Panc1 (cell line): ENCODE data around the gene NPAS3. TPM values are rescaled to one million over a fixed set of nuclear protein-coding genes. Genes with fewer than 3 reads are reported as not detected.

ENCODE experiments used
- ATAC-seq: fragments of 200-7000 bp; cut with Tn5 transposase; 2 replicates; pipeline ENCODE4 v1.9.1; 2020; ENCODE audit warnings: mild to moderate bottlenecking, moderate library complexity
- BruUV-seq: library from RNA; stranded (reverse); fragments of 400-500 nt; replicated peaks from 2 replicates; lab custom pipeline; 2021; lab: Mats Ljungman, UMichigan
- CTCF ChIA-PET: fragments of 300-600 bp; sonication (Branson Sonifier 250); formaldehyde crosslinking; loops from one replicate; lab custom pipeline; 2022; ENCODE audit warnings: antibody characterized with exemption; lab: Charles Lee
- POLR2A ChIA-PET: fragments of 300-600 bp; sonication (Branson Sonifier 250); formaldehyde crosslinking; loops from one replicate; lab custom pipeline; 2022; ENCODE audit warnings: antibody characterized with exemption; lab: Charles Lee
- DNase-seq: peaks from one replicate; pipeline ENCODE4 v3.0.0-alpha.2; 2010; ENCODE audit warnings: low read depth, low spot score
- H3K27ac ChIP-seq: 2 replicates; pipeline ENCODE4 v1.5.1; 2011; ENCODE audit warnings: mild to moderate bottlenecking, low read length, inconsistent platforms
- H3K27me3 ChIP-seq: fragments of 200-500 bp; sonication (Bioruptor generic); 2 replicates; pipeline ENCODE4 v1.6.0; 2014; ENCODE audit warnings: low read length, inconsistent platforms; ENCODE audit not compliant: control insufficient read depth, insufficient read depth
- H3K36me3 ChIP-seq: fragments of 200-500 bp; sonication (Bioruptor generic); 2 replicates; pipeline ENCODE4 v1.5.1; 2014; ENCODE audit warnings: inconsistent platforms, mild to moderate bottlenecking, low read length, moderate library complexity; ENCODE audit not compliant: control insufficient read depth, insufficient read depth
- H3K4me1 ChIP-seq: 2 replicates; pipeline ENCODE4 v1.5.1; 2011; ENCODE audit warnings: inconsistent platforms, mild to moderate bottlenecking, low read length, moderate library complexity; ENCODE audit not compliant: control insufficient read depth, insufficient read depth
- H3K4me3 ChIP-seq, 2 experiments: 2 replicates each; pipeline ENCODE4 v1.5.1; 2011 to 2012; ENCODE audit warnings: low read depth in 2 of 2, low read length in 2 of 2, mild to moderate bottlenecking in 2 of 2, inconsistent platforms in 1 of 2, moderate library complexity in 1 of 2
- H3K9me3 ChIP-seq: fragments of 200-500 bp; sonication (Bioruptor generic); 2 replicates; pipeline ENCODE4 v1.5.1; 2014; ENCODE audit warnings: low read depth, mild to moderate bottlenecking, inconsistent platforms, low read length, moderate library complexity; ENCODE audit not compliant: control insufficient read depth, insufficient read depth
- POLR2AphosphoS5 ChIP-seq: IDR thresholded peaks from 2 replicates; pipeline ENCODE4 v1.6.1; 2012; ENCODE audit warnings: mild to moderate bottlenecking, low read depth, low read length, moderate library complexity
- SIN3A ChIP-seq: IDR thresholded peaks from 2 replicates; pipeline ENCODE4 v1.6.1; 2012; ENCODE audit warnings: low read depth, mild to moderate bottlenecking, low read length, moderate library complexity, borderline replicate concordance; ENCODE audit not compliant: insufficient read depth
- TCF7L2 ChIP-seq: IDR thresholded peaks from 2 replicates; pipeline ENCODE4 v1.6.1; 2011; ENCODE audit warnings: mild to moderate bottlenecking, low read depth, low read length, inconsistent platforms
- in situ Hi-C: cut with HindIII; loops from 2 replicates; pipeline ENCODE4 v1.10.0; 2016; ENCODE audit warnings: low sequenced_read_pairs, low pct_unique_long_range_greater_than_20kb
- intact Hi-C: fragments of 100-400 bp; cut with micrococcal nuclease; formaldehyde crosslinking; loops from one replicate; pipeline ENCODE4 v1.10.0; 2022; ENCODE audit not compliant: unreplicated experiment
- total RNA-seq: library from RNA; stranded (reverse); gene quantifications from one replicate; pipeline ENCODE4 v1.2.1, GENCODE V29; 2021; ENCODE audit not compliant: unreplicated experiment
- TF ChIP-seq, protein P1 (sequence below), 2 experiments: IDR thresholded peaks; 2 replicates each; pipeline ENCODE4 v1.6.1; 2011 to 2012; ENCODE audit warnings: low read depth in 2 of 2, control low read depth in 1 of 2, low read length in 1 of 2, mild to moderate bottlenecking in 1 of 2, moderate library complexity in 1 of 2; ENCODE audit not compliant: insufficient read depth in 1 of 2
- TF ChIP-seq, protein P2 (sequence below): fragments of 450-650 bp; IDR thresholded peaks from 2 replicates; pipeline ENCODE4 v1.5.1; 2017; ENCODE audit warnings: mild to moderate bottlenecking

NPAS3 gene
- total RNA-seq, 1 experiment from 2014 or later, result 0.23 TPM

DNA sequence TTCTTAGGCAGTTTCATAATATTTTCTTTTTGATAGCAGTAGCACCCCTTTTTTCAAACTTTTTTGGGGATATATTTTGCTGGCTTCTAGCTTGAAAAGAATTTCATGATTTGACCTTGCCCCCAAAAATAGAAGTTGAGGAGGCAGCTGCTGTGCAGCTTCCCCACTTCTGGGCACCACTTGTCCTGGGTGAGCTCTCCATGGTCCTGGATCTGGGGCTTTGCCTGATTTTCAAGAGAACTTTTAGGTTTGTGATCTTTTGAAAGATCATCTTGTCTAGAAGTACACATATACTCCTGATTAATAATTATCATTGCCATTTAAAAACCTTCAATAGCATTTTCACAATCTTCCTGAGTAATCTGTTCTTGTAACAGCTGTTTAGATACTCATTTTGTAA lies 271.6 kb downstream of the NPAS3 start:
- H3K27me3 ChIP-seq, result no peaks in the 10 kb centered on the region
- ATAC-seq (no peak), DNase-seq (no peak)
- ChIA-PET CTCF (no interaction called here), POLR2A (no interaction called here)
- H3K27ac ChIP-seq, result no peak overlapping the region
- intact Hi-C loops (no loop called here), in situ Hi-C loops (no loop called here)
- H3K4me1 ChIP-seq, result no peaks in the 10 kb centered on the region
- BruUV-seq, result no TSS peak
- TF ChIP-seq TCF7L2 (no peak), POLR2AphosphoS5 (no peak)
- TF ChIP-seq, protein P1, sequence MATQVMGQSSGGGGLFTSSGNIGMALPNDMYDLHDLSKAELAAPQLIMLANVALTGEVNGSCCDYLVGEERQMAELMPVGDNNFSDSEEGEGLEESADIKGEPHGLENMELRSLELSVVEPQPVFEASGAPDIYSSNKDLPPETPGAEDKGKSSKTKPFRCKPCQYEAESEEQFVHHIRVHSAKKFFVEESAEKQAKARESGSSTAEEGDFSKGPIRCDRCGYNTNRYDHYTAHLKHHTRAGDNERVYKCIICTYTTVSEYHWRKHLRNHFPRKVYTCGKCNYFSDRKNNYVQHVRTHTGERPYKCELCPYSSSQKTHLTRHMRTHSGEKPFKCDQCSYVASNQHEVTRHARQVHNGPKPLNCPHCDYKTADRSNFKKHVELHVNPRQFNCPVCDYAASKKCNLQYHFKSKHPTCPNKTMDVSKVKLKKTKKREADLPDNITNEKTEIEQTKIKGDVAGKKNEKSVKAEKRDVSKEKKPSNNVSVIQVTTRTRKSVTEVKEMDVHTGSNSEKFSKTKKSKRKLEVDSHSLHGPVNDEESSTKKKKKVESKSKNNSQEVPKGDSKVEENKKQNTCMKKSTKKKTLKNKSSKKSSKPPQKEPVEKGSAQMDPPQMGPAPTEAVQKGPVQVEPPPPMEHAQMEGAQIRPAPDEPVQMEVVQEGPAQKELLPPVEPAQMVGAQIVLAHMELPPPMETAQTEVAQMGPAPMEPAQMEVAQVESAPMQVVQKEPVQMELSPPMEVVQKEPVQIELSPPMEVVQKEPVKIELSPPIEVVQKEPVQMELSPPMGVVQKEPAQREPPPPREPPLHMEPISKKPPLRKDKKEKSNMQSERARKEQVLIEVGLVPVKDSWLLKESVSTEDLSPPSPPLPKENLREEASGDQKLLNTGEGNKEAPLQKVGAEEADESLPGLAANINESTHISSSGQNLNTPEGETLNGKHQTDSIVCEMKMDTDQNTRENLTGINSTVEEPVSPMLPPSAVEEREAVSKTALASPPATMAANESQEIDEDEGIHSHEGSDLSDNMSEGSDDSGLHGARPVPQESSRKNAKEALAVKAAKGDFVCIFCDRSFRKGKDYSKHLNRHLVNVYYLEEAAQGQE (IDR thresholded peaks at IDR 0.05; ENCODE audit: insufficient read depth in 1 of 2, low read depth in 2 of 2, low read length in 1 of 2), result peak; percentile 63 to 64; a peak in 2 of 4 replicates
- no peaks in the 10 kb centered on the region for H3K36me3 ChIP-seq
- H3K4me3 ChIP-seq, result no peak overlapping the region
- H3K9me3 ChIP-seq, result no peaks in the 10 kb centered on the region

DNA sequence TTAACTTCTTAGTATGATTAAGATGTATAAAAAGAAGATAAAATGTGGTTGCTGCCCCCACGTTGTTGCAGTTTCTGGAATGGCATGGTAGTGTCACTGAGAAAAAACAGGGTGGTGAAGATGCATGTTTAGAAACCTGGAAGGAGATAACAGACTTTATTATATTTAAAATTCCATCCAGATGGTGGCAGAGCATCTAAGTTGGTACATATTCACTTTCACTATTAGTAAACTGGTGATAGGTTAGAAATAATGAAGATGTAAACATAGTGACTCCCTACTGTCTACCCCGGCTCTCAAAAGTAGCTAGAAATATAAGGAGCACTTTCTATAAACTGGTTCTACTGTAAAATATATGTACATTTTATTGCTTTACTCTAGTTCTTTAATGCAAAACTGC lies 279.3 kb downstream of the NPAS3 start:
- Histone ChIP-seq H3K9me3 (no peaks in the 10 kb centered on the region), H3K4me3 (no peak overlapping the region), H3K4me1 (no peaks in the 10 kb centered on the region), H3K27ac (no peak overlapping the region), H3K27me3 (no peaks in the 10 kb centered on the region), H3K36me3 (no peaks in the 10 kb centered on the region)
- ChIA-PET CTCF (no interaction called here), POLR2A (no interaction called here)
- ATAC-seq (no peak), DNase-seq (no peak)
- no peak for TF ChIP-seq TCF7L2
- TF ChIP-seq, protein P2, sequence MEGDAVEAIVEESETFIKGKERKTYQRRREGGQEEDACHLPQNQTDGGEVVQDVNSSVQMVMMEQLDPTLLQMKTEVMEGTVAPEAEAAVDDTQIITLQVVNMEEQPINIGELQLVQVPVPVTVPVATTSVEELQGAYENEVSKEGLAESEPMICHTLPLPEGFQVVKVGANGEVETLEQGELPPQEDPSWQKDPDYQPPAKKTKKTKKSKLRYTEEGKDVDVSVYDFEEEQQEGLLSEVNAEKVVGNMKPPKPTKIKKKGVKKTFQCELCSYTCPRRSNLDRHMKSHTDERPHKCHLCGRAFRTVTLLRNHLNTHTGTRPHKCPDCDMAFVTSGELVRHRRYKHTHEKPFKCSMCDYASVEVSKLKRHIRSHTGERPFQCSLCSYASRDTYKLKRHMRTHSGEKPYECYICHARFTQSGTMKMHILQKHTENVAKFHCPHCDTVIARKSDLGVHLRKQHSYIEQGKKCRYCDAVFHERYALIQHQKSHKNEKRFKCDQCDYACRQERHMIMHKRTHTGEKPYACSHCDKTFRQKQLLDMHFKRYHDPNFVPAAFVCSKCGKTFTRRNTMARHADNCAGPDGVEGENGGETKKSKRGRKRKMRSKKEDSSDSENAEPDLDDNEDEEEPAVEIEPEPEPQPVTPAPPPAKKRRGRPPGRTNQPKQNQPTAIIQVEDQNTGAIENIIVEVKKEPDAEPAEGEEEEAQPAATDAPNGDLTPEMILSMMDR, result no peak
- no peak for TF ChIP-seq SIN3A
- TF ChIP-seq POLR2AphosphoS5, result no peak
- TF ChIP-seq, protein P1 (IDR thresholded peaks at IDR 0.05; ENCODE audit: insufficient read depth in 1 of 2, low read depth in 2 of 2, low read length in 1 of 2), result no peak
- intact Hi-C loops, result no loop called here
- BruUV-seq, result no TSS peak
- in situ Hi-C loops, result no loop called here
